GM20000 (cell line): ENCODE data around the gene MRPL51.
"Not testable (repeated sequence)": the region's sequence is repeated elsewhere in the genome, so short reads cannot be mapped to it uniquely, and the experiment has no call there.

ENCODE experiments used
- DNase-seq: peaks from one replicate; pipeline ENCODE4 v3.0.0; 2012; ENCODE audit warnings: low spot score
- TF ChIP-seq, protein P1 (sequence below): IDR thresholded peaks from 2 replicates; pipeline ENCODE4 v1.5.1; 2012; ENCODE audit warnings: mild to moderate bottlenecking, control low read depth; ENCODE audit errors: extremely low read depth, missing control alignments

MRPL51 gene

DNA sequence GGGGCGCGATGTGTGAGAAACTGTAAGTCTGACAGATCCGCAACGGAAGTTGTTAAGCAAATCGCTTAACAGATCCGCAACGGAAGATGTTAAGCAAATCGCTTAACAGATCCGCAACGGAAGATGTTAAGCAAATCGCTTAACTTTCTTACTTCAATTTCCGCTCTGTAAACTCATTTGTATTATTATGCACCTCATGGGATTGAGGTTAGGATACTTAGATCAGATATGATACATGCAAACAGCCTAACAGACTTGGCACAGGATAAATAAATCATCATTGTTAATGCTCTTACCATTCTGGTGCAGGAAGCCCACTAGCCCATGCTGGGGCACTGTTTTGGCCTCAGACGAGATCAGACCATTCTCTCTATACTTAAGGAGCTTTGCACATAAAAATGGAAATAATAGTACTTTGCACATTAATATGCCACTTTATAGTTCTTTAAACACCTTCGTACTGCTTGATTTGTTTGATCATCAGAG, 1.2 kb upstream of the MRPL51 start:
- TF ChIP-seq, protein P1, sequence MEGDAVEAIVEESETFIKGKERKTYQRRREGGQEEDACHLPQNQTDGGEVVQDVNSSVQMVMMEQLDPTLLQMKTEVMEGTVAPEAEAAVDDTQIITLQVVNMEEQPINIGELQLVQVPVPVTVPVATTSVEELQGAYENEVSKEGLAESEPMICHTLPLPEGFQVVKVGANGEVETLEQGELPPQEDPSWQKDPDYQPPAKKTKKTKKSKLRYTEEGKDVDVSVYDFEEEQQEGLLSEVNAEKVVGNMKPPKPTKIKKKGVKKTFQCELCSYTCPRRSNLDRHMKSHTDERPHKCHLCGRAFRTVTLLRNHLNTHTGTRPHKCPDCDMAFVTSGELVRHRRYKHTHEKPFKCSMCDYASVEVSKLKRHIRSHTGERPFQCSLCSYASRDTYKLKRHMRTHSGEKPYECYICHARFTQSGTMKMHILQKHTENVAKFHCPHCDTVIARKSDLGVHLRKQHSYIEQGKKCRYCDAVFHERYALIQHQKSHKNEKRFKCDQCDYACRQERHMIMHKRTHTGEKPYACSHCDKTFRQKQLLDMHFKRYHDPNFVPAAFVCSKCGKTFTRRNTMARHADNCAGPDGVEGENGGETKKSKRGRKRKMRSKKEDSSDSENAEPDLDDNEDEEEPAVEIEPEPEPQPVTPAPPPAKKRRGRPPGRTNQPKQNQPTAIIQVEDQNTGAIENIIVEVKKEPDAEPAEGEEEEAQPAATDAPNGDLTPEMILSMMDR = no peak
- DNase-seq = no peak

DNA sequence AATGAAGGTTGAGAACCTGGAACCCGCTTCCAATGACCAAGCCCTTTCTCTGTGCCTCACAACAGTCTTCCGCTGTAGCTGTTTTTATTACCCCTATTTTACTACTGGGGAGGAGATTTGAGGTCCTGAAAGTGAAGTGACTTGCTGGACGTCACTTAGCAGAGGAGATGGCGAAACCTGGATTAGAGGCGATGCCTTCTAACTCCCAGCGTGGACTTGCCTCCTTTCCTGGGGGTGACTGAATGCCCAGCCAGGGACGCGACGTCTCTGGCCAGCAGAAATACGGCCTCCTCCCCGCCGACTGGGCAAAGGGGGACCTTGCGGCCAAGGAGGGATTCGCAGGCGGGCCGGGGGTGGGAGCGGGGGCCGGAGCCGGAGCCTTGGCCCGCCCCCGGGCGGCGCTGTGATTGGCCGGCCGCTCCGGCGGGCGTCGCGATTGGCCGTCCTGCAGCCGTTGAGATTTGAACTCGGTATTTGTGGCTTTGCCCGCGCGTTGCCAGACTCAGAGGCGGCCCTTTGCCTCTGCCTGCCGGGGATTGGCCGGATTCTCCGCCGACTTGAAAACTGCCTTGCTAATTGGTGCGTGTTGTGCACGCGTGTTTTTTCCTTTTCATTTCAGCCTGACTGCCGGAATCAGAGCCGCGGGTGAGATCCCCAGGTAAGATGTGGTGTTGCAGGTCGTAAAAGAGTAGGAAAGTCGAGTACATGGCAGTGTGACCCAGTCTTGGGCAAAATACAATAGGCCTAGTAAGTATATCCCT, 615 bp upstream of the MRPL51 start, which contains the start of gene NCAPD2:
Gene NCAPD2, plus strand, starts transcription at position 606 of the 761 bp plus-strand sequence. CDS start 997 bp downstream, outside the sequence.
- DNase-seq = peak; percentile 95
- TF ChIP-seq, protein P1 = no peak

DNA sequence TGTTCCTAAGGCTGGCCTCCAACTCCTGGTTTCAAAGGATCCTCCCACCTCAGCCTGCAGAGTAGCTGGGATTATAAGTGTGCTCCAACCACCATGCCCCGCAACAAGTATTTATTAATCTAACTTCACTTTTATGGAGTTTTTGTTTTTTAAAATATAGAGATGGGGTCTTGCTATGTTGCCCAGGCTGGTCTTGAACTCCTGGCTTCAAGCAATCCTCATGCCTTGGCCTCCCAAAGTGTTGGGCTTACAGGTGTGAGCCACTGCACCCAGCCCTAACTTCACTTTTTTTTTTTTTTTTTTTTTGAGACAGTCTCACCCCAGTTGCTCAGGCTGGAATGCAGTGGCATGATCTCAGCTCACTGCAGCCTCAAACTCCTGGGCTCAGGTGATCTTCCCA, 2.4 kb downstream of the MRPL51 start:
- DNase-seq = not testable (repeated sequence)

DNA sequence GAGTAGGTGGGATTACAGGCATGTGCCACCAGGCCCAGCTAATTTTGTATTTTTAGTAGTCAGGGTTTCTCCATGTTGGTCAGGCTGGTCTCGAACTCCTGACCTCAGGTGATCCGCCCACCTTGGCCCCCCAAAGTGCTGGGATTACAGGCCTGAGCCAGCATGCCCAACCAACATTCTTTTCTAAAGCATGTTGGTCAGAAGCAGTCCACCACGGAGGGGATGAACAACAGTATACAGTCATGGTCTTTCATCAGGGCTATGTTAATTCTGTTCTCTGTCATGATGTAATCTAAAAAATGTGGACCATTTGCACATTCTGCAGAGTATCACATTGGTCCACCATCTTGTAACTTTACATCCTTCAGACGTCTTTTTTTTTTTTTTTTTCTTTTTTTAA, 3.6 kb downstream of the MRPL51 start:
- TF ChIP-seq, protein P1 = no peak
- DNase-seq = no peak

DNA sequence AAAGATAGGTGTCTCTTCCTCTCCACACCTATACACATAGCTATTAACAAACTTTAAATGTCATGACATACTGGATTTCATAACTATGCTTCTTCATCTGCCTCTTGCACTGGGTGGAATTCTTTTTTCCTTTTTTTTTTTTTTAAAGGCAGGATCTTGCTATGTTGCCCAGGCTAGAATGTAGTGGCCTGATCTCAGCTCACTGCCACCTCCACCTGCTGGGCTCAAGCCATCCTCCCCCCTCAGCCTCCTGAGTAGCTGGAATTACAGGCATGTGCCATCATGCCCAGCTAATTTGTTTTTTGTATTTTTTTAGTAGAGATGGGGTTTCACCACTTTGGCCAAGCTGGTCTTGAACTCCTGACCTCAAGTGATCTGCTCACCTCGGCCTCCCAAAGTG, 4.8 kb downstream of the MRPL51 start:
- no peak for DNase-seq
- TF ChIP-seq, protein P1 = no peak

DNA sequence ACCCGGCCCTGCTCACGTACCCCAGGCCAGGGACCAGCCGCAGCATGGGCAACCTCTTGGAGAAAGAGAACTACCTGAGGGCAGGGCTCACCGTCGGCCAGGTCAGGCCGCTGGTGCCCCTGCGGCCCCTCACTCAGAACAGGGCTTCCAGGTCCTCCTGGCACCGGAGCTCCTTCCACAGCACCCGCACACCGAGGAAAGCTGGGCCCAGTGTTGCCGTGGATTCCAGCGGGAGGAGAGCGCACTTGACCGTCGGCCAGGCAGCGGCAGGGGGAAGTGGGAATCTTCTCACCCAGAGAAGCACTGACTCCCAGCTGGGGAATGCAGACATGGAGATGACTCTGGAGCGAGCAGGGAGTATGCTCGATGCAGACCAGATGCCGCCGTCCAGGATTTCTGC, 14.6 kb downstream of the MRPL51 start:
- DNase-seq = no peak
- TF ChIP-seq, protein P1 = no peak

DNA sequence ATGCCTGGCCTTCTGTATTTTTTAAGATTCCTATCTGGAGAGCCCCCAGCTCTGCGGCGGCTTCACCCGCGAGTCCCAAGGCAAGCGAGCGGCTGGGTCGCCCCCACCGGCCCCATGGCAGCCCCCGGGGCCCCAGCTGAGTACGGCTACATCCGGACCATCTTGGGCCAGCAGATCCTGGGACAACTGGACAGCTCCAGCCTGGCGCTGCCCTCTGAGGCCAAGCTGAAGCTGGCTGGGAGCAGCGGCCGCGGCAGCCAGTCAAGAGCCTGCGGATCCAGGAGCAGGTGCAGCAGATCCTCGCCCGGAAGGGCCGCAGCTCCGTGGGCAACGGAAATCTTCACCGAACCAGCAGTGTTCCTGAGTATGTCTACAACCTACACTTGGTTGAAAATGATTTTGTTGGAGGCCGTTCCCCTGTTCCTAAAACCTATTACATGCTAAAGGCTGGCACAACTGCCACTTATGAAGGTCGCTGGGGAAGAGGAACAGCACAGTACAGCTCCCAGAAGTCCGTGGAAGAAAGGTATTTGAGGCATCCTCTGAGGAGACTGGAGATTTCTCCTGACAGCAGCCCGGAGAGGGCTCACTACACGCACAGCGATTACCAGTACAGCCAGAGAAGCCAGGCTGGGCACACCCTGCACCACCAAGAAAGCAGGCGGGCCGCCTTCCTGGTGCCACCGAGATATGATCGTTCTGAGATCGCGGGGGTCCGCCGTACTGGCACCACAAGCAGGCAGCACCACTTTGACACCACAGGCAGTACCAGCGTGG, 15.3 kb downstream of the MRPL51 start:
- DNase-seq = not testable (repeated sequence)

DNA sequence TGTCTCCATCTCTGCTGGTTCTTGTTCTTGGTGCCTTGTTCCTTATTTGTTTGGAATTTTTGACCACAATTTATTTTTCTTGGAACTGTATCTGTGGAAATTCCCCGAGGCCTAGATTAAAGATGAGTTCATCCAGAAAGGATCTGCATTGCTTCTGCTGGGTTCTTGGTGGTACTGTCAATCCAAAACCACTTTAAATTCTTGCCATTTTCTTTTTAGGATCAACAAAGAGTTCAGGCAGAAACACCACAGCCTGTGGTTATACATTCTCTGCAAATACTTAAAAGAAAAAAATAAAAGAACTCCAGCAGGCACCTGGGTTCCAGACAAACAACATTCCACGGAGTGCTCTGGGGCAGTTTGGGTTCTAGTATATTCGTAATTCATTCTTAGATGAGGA, 16.6 kb downstream of the MRPL51 start:
- DNase-seq = no peak
- TF ChIP-seq, protein P1 = no peak

DNA sequence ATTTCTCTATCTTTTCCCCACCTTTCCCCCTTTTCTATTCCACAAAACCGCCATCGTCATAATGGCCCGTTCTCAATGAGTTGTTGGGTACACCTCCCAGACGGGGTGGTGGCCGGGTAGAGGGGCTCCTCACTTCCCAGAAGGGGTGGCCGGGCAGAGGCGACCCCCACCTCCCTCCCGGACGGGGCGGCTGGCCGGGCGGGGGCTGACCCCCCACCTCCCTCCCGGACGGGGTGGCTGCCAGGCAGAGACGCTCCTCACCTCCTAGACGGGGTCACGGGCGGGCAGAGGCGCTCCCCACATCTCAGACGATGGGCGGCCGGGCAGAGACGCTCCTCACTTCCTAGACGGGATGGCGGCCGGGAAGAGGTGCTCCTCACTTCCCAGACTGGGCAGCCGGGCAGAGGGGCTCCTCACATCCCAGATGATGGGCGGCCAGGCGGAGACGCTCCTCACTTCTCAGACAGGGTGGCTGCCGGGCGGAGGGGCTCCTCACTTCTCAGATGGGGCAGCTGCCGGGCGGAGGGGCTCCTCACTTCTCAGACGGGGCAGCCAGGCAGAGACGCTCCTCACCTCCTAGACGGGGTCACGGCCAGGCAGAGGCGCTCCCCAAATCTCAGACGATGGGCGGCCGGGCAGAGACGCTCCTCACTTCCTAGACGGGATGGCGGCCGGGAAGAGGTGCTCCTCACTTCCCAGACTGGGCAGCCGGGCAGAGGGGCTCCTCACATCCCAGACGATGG, 17.7 kb downstream of the MRPL51 start:
- not testable (repeated sequence) for DNase-seq
